Middle frontal gyrus (tissue), 1 donor: ENCODE results near the gene ZNF394.

Experiments
- DNase-seq: peaks from one replicate; pipeline ENCODE4 v3.0.0-alpha.2; 2015; ENCODE audit warnings: low spot score; ENCODE audit errors: extremely low spot score

The ZNF394 gene

DNA sequence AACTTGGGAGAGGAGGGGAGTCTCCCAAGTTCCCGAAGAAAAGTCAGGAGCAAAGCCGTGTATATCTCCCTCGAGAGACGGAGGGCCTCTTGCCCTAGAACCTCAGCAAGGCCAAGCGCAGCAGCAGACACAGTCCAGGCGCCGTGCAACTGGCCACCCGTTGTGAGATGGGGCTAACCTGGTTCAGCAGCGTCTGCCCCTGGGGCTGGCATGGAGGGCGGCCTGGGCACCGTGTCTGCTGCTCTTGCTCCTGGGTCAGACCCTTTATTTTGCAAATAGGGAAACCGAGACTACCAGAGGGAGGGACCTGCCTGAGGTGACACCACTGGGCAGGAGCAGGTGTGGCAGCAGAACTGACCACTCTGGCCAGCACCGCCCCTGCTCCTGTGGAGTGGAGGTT is 47.5 kb downstream of the ZNF394 start:
- DNase-seq = no peak

- DNase-seq = no peak
Observed at GRCh38 chr7:99451936-99452335, 48.1 kb downstream of the ZNF394 start.

- no peak for DNase-seq
Observed at GRCh38 chr7:99449326-99449725, 50.8 kb downstream of the ZNF394 start.

GRCh38 chr7:99448855-99449254 is 51.2 kb downstream of the ZNF394 start:
- DNase-seq = no peak

GRCh38 chr7:99447943-99448342 is 52.1 kb downstream of the ZNF394 start:
- no peak for DNase-seq

GRCh38 chr7:99446096-99446495 is 54.0 kb downstream of the ZNF394 start:
- DNase-seq = no peak
